GM19035 (cell line): ENCODE measurements around the gene CCNB2.
A peak's percentile ranks its signal among the peaks of the same experiment; 100 is the strongest.
"Not testable (repeated sequence)": the region's sequence is repeated elsewhere in the genome, so short reads cannot be mapped to it uniquely, and the experiment has no call there.

Experiments
- ATAC-seq: cut with Tn5 transposase; IDR thresholded peaks from one replicate; pipeline ENCODE4 v1.9.1; 2021; ENCODE audit not compliant: unreplicated experiment

Gene CCNB2

DNA sequence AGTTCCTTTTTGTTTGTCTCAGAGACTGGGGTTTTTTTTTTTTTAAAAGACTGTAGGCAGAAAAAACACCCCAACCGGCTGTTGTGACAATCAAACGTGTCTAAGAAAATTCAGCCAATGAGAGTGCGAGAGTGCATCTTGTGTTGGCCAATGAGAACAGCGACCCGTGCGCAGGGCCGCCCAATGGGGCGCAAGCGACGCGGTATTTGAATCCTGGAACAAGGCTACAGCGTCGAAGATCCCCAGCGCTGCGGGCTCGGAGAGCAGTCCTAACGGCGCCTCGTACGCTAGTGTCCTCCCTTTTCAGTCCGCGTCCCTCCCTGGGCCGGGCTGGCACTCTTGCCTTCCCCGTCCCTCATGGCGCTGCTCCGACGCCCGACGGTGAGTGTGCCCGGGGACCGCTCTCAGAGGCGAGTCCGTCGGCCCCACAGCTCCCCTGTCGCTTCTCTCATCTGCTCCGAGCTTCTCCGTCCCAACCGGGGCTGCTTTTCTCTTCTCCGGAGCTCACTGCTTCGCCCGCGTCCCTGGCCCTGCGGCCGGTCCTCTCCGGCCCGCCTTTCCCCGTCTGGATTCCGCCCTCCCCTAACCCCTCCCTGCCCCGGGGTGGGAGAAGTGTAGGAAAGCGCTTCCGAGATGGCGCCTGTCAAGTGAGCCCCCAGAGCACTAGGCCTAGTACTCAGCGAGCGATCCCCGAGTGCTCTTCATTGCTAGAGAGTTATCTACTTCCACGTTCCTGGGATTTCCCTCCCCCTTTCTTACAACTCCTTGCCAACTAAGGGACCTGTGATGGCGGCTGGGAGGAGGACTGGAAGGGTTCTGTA, at the start of gene CCNB2:
CCNB2 (plus strand) TSS at position 235 of the 821 bp plus-strand sequence; CDS start at position 358, 123 bp downstream.
- peak; percentile 97 for ATAC-seq

DNA sequence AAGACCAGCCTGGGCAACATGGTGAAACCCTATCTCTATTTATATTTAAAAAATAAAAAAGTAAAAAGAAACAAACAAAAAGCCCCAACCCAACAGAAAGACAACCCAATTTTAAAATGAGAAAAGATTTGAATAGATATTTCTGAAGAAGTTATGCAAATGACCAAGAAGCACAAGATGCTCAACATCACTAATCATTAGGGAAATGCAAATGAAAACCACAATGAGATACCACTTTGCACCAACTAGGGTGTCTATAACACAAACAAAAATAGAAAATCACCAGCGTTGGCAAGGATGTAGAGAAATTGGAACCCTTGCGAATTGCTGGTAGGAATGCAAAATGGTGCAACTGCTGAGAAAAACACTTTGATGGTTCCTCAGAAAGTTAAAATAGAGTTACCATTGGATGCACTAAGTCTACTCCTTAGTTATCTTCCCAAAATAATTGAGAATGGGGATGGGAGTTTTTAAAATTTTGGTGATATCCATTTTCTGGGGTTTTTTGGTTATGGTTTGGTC, 45.8 kb upstream of the CCNB2 start:
- no peak for ATAC-seq

DNA sequence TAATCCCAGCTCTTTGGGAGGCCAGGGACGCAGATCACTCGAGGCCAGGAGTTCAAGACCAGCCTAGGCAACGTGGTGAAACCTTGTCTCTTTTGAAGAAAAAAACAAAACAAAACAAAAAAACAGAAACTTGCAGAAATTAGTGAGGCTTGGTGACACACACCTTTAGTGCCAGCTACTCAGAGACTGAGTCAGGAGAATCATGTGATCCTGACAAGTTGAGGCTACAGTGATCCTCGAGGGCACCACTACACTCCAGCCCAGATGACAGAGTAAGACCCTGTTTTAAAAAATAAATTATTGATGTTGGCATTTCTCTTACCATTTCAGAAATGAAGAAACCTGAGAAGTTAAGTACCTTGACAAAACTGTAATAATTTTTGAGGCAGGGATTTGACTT, 44.6 kb upstream of the CCNB2 start:
- no peak for ATAC-seq

DNA sequence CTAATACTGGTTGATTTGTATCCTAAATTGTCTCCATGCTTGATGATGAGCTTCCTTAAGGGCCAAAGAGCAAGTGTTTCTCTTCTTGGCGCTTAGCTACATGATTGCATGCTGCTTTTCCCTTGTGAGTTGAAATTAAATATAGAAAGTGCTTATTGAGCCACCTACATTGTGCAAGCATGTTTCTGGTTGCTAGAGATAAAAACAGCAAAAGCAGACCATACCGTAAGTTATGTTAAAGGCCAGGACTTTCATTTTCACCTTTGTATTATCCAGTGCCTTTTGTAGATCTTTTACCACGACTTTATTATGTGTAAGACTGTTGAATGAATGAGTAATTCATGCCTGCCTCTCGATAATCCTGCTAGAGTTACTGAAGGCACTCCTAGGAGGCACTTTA, 41.9 kb upstream of the CCNB2 start:
- ATAC-seq, result no peak

DNA sequence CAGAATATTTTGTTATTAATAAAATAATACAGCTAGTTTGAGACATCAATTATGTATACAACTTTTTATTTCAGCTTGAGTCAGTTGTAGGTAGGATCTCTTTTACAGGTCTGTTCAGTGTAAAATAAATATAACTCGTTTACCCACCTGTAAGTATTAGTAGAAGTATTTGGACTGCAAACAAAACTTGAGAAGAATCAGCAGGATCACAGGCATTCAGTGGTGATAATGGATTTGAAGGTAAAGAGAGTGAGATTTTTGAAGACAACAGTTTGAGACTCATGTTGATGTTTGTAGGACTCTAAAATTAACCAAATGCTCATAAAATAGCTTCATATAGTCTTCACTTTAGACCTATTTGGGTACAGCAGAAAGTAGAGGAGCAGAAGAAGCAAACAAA, 35.5 kb upstream of the CCNB2 start:
- ATAC-seq, result no peak

DNA sequence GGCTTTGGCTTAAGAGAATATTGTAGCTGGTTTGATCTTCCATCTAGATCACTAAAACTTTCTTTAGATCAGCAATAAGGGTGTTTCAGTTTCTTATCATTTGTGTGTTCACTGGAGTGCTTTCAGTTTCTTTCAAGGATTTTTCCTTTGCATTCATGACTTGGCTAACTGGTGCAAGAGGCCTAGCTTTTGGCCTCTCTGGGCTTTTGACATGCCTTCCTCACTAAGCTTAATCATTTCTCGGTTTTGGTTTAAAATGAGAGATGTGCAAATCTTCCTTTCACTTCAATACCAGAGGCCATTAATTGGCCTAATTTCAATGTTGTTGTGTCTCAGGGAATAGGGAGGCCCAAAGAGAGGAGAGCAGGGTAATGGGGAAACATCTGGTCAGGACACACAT, 30.3 kb upstream of the CCNB2 start:
- ATAC-seq, result no peak

DNA sequence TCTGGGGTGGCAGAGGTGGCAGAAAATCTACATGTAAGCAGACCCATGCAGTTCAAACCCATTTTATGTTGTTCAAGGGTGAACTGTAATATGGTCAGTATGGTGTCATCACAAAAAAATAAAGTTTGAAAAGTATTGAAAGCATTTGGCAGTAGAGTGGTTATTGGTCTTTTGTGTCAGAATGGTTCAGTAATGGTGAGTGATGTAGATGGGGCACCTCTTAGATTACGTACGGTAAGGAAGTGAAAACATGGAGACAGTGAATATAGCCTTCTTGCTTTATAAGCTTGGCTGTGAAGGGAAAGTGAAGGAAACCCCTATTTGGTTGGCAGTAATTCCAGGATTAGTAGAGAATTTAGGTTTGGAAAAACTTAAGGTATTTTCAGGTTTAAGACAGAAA, 17.2 kb upstream of the CCNB2 start:
- ATAC-seq, result no peak

DNA sequence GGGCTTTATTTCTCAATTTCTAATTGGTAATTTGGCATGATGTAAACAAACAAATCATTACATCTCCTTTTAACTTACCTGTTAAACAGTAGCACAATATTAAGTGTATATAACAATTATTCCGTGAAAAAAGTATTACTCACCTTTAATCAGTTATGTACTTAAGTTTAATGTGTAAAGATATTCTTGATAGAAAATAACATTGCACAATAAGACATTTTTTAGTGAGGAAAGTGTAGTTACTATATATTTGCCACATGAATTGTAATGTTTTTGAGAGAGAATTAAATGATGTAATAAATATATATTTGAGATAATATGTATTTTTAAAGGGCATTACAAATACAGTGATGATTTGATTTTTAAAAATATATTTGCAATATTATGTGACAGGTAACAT, 10.9 kb upstream of the CCNB2 start:
- ATAC-seq, result no peak

DNA sequence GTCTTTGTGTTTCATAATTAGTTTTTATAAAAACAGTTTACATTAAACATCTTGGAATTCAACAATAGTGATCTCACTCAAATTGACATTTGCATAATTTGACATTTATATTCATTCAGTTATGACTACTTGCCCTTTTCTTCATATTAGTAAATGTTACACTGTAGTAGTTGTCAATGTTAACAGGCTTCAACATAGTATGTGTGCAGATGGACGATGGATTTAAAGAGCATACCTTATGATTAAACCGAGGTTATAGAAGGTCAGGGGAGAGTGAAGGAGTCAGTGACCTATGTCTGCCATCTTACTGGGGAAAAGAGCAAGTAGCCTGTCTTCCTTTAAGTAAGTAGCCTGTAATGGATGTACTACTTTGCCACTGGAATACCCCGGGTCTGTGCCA, 8.5 kb upstream of the CCNB2 start:
- ATAC-seq, result no peak

DNA sequence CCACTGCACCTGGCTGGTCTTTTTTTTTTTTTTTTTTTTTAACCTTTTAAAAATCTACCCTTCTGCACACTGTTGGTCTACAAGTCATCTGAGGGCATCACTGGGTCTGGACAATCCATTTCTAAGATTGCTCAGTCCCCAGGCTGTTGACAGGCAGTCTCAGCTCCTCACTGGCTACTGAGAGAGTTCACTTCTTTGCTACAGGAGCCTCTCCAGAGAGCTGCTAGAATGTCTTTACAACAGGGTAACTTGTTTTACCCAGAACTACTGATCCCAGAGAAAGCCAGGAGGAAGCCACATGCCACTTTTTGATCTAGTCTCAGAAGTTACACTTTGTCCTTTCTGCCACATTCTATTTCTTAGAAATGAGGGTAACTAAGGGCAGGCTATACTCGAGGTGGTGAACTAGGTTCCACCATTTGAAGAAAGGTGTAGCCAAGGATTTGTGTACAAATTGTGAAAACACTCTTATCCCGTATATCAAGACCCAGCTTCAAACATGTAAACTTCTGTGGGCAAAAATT, 5.7 kb upstream of the CCNB2 start:
- no peak for ATAC-seq

DNA sequence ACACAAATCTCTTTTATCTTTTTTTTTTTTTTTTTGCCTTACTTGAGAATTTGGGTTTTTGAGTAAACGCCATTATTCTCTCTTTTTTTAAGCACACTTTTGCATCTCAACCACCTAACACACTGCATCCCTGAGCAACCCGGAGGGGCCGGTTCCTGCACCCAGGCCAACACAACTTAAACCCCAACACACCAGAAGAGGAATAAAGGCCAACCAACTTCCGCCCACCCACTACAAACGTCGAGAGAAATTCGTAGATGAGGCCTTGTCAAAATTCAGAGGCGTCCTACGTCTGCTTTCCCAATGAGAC, 389 bp upstream of the CCNB2 start:
- no peak for ATAC-seq

DNA sequence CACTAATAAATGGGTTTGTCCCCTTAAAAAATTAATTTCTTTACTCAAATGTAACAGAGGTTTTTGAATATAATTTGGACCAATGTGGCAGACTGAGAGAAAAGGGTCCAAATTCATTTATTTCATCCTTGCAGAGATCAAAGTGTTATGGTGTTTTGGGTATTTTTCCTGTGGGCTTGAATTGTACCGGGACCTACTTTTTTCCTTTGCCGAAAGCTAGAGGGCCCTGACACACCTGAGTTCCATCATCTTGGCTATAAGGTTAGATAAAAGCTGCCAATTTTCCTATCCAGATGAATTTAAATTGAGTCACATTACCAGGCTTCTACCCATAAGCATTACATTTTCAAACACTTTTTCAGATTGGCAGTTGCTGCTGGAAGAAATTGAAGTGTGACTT, 908 bp downstream of the CCNB2 start:
- ATAC-seq, result no peak

DNA sequence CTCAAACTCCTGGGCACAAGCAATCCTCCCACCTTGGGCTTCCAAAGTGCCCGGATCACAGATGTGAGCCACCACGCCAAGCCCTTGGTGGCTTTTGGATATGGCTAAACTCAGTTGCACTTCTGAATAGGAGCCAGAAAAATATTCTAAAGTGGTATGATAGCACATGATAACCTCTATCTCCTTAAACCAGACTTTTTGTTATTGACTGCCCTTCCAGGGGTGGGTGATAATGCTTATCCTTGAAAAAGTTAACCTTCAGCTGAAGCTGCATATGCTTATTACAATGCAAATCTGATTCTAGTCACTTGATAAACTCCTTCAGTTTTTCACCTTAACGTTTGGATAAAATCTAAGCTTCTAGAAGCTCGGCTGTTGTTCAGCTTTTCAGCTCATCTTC, 6.3 kb downstream of the CCNB2 start:
- ATAC-seq, result no peak

DNA sequence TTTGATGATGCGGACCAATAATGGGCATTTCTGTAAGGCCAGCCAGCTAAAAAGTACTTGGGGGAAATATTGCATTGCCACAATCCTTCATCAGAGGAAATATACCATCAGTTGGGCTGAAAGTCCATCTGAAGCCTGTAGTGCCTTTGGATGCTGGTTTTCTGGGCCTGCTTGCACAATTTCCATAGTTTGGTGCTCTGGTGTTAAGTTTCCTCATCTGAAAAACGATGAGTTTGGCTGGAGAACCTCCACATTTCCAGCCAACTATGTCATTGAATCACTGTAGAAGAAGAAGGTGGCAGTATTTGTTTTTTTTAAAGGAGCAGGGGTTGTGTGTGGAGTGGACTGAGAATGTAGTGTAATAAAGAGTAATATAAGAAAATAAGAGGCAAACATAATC, 10.1 kb downstream of the CCNB2 start:
- ATAC-seq, result no peak

DNA sequence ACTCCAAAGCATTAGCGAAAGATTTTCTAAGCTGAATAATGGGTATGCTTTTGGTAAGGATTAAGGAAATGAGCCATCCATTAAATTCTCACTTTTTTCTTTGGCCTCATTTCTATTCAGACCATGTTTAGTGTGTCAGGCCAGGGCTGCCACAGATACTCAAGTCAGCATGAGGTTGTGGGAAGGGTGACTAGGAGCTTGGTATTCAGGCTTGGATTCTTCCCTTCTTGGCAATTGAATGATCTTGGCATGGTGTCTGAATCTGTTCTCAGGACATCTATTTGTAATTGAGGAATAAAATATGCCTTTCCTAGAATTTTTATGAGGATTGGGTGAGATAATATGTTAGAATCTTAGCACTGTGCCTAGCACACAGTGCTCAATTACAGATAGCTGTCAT, 11.2 kb downstream of the CCNB2 start:
- no peak for ATAC-seq

DNA sequence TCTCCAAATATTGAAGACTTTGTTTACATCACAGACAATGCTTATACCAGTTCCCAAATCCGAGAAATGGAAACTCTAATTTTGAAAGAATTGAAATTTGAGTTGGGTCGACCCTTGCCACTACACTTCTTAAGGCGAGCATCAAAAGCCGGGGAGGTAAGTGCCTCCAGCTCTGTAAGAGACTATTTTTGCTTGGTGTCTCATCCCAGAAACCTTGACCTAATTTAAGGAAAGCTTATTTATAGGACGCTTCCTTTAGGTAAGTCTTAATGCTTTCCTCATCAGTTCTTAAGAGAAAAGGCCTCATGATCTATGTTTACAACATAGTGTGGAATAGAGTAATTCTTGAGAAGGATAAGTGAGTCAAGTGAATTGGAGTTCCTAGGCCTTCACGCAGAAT, 11.8 kb downstream of the CCNB2 start:
- no peak for ATAC-seq

DNA sequence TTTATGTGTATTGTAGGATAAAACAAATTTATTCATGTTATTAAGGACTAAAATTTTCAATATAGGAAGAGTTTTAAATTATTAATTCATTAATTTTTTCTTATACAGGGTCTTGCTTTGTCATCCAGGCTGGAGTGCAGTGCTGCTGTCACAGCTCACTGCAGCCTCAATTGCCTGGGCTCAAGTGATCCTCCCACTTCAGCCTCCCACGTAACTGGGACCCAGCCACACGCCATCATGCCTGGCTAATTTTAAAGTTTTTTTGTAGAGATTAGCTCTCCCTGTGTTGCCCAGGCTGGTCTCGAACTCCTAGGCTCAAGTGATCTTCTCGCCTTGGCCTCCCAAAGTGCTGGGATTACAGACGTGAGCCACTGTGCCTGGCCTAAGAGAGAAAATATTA, 14.7 kb downstream of the CCNB2 start:
- no peak for ATAC-seq

DNA sequence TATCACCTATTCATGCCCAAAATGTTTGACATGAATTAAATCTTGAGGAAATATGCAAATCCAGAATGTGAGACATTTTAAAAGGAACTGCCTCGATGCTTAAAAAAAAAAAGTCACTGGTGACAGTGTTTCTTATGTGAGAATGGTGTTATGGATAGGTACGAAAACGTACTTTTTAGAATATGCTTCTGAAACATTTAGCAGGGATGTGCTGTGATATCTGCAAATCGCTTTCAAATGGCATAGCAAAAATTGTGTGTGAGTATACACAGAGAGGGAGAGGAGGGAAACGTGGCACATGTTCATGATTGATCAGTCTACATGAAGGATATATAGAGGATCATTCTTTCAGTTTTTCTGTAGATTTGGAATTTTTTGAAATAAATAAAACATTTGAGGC, 16.0 kb downstream of the CCNB2 start:
- ATAC-seq, result no peak

DNA sequence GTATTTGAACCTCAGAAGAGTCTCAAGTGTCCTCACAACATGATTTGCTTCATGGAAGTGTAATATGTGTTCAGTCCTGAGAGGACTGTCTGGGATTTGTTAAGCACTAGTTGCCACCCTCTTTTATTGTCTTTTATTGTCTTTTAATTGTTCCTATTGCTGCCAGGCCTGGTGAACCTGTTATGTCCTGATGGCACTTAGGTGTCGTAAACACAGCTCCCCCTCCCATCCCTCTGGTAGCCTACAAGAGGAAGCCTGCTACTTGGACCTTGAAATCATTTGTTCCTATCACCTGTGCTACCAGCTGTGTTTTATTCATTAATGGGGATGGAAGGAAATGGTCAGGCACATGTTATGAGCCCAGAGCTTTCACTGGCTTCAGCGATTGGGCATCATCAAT, 19.3 kb downstream of the CCNB2 start:
- ATAC-seq, result no peak

DNA sequence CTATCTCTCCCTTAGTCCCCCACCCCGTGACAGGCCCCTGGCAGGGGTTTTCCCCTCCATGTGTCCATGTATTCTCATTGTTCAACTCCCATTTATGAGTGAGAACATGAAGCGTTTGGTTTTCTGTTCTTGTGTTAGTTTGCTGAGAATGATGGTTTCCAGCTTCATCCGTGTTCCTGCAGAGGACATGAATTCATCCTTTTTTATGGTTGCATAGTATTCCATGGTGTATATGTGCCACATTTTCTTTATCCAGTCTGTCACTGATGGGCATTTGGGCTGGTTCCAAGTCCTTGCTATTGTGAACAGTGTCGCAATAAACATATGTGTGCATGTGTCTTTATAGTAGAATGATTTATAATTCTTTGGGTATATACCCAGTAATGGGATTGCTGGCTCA, 20.7 kb downstream of the CCNB2 start:
- ATAC-seq, result not testable (repeated sequence)

DNA sequence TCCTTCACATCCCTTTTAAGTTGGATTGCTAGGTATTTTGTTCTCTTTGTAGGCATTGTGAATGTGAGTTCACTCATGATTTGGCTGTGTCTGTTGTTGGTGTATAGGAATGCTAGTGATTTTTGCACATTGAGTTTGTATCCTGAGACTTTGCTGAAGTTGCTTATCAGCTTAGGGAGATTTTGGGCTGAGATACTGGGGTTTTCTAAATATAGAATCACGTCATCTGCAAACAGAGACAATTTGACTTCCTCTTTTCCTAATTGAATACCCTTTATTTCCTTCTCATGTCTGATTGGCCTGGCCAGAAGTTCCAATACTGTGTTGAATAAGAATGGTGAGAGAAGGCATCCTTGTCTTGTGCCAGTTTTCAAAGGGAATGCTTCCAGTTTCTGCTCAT, 22.3 kb downstream of the CCNB2 start:
- not testable (repeated sequence) for ATAC-seq

DNA sequence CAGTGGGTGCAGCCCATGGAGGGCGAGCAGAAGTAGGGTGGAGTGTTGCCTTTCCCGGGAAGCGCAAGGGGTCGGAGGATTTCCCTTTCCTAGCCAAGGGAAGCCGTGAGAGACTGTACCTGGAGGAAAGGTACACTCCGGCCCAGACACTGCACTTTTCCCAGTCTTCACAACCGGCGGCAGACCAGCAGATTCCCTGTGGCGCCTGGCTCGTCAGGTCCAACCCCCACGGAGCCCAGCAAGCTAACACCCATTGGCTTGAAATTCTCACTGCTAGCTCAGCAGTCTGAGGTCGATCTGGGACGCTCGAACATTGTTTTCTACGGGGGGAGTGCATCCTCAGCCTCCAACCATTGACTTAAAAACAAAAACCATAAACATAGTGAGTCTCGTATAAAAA, 26.5 kb downstream of the CCNB2 start:
- no peak for ATAC-seq

DNA sequence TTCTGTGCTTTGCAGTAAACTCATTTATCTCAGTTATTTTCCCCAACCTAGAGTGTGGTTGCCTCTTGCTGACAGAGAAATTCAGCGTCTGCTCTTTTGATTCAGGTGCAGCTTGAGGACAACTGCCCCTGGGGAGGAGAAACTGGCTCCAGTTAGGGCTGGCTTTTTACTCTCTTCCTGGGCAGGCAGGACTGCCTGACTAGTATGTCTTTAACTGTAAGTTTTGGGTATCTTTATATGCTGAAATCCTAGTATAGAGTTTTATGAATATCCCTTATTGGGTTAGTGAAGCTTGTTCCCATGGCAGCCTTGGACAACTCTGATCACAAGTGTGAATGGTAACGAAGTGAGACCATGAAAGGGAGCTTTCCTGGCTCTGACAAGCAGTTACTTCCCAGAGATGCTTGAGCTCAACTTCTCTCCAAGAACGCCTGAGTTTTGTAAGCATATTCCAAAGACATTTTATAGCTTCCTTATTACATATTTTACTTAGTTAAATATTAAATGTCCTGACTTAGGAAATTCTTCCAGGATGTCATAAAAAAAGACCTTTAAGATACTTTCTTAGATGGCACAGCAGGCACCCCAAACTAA, 27.1 kb downstream of the CCNB2 start:
- no peak for ATAC-seq
